GM21515 (cell line): ENCODE results near the gene SPTY2D1.
"Not testable (repeated sequence)": the region's sequence is repeated elsewhere in the genome, so short reads cannot be mapped to it uniquely, and the experiment has no call there.

Experiments
- ATAC-seq: cut with Tn5 transposase; IDR thresholded peaks from one replicate; pipeline ENCODE4 v1.9.1; 2021; ENCODE audit not compliant: unreplicated experiment

Gene SPTY2D1, protein sequence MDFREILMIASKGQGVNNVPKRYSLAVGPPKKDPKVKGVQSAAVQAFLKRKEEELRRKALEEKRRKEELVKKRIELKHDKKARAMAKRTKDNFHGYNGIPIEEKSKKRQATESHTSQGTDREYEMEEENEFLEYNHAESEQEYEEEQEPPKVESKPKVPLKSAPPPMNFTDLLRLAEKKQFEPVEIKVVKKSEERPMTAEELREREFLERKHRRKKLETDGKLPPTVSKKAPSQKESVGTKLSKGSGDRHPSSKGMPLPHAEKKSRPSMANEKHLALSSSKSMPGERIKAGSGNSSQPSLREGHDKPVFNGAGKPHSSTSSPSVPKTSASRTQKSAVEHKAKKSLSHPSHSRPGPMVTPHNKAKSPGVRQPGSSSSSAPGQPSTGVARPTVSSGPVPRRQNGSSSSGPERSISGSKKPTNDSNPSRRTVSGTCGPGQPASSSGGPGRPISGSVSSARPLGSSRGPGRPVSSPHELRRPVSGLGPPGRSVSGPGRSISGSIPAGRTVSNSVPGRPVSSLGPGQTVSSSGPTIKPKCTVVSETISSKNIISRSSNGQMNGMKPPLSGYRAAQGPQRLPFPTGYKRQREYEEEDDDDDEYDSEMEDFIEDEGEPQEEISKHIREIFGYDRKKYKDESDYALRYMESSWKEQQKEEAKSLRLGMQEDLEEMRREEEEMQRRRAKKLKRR

DNA sequence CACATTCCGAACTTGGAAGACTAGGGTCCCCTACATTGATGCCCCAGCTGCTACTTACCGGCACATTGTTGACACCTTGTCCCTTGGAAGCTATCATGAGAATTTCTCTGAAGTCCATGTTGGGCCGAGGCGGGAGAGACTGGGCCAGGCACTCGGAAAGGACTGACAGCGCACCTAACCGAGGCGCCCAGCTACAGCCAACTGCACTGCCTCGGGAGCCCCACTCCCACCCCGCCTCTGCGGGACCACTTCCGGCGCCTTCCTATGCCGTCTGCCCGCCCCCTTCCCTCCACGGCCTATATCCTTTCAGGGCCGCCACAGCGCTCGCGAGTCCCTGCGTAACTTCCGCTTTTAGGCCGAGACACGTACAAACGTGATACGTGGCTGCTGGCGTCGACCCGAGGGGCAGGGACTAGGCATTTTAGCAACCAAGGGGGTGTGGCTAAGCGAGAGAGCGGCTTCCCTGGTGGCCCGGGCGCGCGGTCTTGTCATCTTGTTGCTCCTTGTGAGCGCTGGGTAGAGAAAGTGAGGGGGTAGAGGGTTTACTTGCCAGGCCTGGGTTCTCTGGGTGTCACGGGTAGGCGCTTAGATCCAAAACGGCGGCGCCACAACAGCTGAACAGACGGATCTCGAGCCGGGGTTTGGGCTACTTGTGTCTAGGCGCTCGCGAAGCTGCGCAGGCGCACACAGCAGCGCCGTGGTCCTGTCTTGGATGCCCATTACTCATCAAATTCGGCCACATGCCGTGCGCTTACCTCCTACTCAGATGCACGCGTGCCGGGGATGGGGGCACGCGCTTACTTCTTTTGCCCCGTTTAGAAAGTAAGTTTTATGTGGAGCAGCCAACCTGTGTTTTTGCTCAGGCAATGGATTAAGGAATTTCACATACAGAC lies at the start of gene SPTY2D1:
SPTY2D1 (minus strand) TSS at position 203 of the 893 bp plus-strand sequence; CDS start at position 118, 85 bp downstream.
- peak; percentile 96 for ATAC-seq

DNA sequence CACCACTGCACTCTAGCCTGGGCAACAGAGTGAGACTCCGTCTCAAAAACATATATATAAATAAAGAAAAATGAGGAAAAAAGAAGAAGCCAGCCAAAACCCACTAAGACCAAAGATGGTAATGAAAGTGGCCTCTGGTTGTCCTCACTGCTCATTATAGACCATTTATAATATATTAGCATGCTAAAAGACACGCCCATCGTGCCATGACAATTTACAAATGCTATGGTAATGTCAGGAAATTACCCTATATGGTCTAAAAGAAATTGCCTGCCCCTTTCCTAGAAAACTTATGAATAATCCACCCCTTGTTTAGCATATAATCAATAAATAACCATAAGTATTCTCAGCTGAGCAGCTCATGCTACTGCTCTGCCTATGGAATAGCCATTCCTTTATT lies 48.3 kb upstream of the SPTY2D1 start:
- no peak for ATAC-seq

DNA sequence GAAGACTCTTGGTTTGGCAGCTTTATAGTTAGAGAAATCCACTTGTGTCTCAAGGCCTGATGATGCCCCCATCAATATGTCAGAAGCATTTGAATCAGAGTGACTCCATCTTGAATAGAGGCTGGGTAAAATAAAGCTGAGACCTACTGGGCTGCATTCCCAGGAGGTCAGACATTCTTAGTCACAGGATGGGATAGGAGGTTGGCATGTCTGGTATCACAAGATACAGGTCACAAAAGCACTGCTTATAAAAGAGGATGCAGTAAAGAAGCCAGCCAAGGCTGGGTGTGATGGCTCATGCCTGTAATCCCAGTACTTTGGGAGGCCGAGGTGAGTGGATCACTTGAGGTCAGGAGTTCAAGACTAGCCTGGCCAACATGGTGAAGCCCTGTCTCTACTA lies 47.8 kb upstream of the SPTY2D1 start:
- ATAC-seq: not testable (repeated sequence)

DNA sequence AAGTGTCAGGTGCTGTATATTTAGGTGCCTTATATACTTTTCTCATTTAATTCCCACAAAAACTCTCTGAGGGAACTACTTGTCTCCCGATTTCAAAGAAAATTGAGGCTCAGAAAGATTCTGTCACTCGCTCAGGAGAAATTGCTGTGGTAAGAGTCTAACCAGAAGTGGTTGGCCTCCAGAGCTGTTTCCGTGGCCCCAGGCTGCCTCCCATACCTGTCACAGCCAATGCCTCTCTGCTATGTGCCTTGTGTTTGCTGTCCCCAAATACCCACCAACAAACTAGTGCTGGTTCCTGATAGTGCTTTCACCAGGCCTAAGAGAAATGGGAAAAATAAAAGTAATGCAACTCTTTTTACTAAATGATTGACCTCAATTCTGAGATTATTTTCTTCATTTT lies 43.4 kb upstream of the SPTY2D1 start:
- ATAC-seq: no peak

DNA sequence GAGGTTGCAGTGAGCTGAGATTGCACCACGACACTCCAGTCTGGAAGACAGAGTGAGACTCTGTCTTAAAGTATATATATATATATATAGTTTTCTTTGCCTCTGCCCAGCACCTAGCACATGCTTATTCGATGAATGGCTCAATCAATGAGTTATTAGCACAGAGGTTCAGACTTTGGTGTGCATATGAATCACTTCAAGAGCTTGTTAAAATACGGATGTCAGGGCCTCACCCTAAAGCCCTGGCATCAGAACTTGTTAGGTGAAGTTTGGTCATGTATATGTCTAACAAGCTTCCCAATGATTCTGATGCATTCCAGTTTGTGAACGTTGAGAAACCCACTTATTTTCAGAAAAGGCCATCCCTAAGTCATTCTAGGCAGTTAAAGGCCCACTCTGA lies 42.7 kb upstream of the SPTY2D1 start:
- ATAC-seq: no peak

DNA sequence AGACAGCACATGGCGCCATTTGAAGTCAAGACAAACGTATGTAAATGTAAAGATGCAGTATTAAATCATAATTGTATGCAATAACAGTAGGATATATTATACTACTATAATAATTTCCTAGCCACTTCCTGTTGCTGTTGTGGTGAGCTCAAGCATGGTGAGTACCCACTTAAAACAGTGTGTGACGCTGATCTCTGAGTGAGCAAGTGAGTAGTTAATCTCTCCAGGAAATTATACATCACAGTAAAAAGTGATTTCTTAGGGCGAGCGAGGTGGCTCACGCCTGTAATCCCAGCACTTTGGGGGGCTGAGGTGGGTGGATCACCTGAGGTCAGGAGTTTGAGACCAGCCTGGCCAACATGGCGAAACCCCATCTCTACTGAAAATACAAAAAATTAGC lies 38.1 kb upstream of the SPTY2D1 start:
- not testable (repeated sequence) for ATAC-seq

DNA sequence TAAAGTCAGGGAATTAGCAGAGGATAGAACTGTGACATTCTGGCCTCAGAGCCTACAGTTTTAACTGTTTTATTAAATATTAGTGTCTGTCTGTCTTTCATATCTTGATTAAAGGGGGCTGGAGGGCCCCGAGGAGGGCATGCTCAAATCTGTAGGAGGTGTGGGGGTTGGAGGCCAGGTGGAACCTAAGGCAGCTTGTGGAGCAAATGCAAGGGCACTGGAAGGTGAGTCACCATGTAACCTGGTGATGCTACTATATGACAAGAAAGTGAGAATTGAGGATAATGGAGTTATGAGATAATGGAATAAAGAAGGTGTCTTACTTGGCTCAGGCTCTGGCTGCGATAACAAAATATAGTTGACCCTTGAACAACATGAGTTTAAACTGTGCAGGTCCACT lies 37.1 kb upstream of the SPTY2D1 start:
- no peak for ATAC-seq

DNA sequence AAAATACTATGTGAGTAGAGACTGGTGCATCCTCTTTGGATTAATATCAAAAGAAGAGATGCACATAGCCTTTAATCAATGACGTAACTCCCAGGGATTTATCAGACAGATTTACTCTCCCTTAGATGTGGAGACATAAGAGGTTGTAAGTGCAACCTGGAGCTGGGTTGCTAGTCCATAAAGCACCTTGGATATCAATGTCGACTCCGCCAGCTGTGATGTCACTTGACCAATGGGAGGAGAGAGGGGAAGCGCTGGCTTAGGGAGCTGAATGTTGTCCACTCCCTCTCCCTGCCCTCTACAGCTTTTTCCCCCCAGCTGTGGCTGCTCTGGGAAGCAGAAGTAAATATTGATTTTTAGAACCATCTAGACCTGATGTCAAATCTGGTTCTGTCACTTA lies 35.6 kb upstream of the SPTY2D1 start:
- ATAC-seq: no peak

DNA sequence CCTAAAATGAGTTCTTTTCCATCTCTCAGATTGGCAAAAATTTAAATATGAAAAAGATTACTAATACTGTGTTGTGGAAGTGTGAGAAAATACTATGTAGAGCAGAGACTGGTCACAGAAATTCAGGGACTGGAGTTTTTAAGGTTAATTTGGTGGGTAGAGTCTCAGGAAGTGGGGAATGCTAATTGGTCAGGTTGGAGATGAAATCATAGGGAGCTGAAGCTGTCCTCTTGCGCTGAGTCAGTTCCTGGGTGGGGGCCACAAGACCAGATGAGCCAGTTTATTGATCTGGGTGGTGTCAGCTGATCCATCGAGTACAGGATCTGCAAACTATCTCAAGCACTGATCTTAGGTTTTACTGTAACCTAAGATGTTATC lies 35.1 kb upstream of the SPTY2D1 start:
- no peak for ATAC-seq

DNA sequence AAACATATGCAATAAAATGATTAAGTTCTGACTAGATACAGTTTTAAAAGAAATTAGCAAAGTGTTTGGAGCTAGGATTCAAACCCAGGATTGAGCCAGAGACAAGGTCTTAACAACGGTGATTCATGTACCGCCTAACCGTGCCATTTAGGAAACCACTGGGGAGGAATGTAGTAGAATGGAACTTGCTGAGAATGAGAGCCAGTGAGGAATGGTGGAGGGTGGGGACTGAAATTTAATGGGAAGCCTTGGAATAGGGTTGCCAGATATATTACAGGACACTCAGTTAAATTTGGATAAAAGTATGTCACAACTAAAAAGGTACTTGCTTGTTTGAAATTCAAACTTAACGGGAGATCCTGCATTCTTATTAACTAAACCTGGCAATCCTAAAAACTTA lies 34.0 kb upstream of the SPTY2D1 start:
- ATAC-seq: no peak

DNA sequence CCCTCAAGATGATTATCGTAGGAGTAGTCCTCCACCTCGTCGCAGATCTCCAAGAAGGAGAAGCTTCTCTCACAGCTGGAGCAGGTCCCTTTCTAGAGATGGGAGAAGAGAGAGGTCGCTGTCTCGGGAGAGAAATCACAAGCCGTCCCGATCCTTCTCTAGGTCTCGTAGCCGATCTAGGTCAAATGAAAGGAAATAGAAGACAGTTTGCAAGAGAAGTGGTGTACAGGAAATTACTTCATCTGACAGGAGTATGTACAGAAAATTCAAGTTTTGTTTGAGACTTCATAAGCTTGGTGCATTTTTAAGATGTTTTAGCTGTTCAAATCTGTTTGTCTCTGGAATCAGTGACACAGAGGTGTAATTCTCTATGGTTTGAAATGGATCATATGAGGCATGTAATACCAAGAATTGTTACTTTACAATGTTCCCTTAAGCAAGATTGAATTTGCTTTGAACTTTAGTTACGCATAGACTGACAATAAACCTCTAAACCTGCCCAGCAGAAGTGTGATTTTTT lies 31.3 kb upstream of the SPTY2D1 start:
- ATAC-seq: not testable (repeated sequence)

DNA sequence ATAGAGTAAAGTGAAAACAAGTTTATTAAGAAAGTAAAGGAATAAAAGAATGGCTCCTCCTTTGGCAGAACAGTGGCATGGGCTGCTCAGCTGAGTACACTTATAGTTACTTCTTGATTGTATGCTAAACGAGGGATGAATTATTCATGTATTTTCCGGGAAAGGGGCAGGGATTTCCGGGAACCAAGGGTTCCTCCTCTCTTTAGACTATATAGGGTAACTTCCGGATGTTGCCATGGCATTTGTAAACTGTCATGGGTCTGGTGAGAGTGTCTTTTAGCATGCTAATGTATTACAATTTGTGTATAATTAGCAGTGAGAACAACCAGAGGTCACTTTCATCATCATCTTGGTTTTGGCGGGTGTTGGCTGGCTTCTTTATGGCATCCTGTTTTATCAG lies 23.5 kb upstream of the SPTY2D1 start:
- ATAC-seq: no peak

DNA sequence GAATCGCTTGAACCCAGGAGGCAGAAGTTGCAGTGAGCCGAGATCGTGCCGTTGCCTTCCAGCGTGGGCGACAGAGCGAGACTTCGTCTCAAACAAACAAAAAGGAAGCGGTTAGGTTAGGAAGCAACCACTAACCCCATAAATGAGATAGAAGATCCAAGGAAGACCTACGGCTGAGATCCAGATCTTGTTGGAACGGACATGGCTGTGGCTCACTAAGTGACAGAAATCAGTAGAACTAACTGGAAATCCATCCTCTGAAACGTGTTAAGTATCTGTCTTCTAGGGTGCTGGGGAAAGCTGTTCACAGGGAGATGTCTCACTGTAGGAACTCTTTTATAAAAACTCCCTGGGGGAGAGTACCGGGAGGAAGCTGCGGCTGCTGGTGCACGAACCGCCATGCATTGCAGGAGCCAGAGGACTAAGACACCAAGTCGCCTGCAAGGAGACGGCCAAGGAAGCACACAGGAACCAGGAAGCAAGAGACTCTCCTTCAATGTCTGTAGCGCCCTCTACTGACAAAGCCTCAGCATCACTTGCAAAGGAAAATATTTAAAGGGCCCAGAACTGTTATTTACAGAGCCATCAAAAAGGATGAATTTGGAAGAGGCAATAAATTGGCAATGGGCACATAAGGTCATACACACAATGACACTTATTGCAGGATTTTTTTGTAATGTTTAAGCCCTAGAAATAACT lies 16.9 kb upstream of the SPTY2D1 start:
- peak; percentile 83 for ATAC-seq

DNA sequence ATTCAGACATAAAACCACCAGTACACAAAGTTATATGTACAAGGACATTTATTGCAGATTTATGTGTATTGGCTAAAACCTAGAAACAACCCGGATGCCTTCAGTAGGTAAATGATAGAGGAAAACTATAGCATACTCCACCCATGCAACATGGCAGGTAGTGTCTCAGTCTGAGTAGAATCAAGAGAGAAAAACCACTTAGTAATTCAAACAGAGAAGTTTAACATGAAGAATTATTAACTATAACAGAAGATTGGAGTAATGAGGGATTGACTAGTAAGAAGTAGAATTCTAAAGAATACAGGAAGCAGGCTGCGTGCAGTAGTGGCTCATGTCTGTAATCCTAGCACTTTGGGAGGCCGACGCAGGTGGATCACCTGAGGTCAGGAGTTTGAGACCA lies 16.2 kb upstream of the SPTY2D1 start:
- peak; percentile 30 for ATAC-seq

DNA sequence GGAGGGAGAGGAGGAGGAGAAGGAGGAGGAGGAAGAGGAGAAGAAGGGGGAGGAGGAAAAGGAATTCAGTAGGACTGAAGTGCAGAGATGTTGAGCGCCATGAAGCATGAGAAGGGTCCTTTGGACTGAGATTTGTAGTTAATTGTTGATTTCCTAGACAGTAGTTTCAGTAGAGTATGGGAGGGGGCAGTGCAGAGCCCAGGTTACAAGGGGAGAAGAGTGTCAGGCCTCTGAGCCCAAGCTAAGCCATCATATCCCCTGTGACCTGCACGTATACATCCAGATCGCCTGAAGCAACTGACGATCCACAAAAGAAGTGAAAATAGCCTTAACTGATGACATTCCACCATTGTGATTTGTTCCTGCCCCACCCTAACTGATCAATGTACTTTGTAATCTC lies 8.9 kb upstream of the SPTY2D1 start:
- not testable (repeated sequence) for ATAC-seq

DNA sequence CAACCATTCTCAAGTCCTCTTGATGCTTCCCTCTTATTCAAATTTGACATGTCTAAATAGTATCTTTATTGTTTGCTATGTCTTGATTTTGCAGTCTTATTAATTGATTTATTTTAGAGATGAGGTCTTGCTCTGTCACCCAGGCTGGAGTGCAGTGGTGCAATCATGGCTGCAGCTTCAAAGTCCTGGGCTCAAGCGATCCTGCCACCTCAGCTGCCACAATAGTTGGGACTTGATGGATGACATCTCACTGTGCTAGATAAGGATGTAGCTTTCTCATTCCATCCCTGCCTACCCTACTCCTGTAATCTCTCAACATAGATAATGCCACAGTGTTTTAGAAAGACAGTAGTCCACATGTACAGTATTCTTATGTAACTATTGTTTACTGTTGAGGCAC lies 7.5 kb upstream of the SPTY2D1 start:
- no peak for ATAC-seq

DNA sequence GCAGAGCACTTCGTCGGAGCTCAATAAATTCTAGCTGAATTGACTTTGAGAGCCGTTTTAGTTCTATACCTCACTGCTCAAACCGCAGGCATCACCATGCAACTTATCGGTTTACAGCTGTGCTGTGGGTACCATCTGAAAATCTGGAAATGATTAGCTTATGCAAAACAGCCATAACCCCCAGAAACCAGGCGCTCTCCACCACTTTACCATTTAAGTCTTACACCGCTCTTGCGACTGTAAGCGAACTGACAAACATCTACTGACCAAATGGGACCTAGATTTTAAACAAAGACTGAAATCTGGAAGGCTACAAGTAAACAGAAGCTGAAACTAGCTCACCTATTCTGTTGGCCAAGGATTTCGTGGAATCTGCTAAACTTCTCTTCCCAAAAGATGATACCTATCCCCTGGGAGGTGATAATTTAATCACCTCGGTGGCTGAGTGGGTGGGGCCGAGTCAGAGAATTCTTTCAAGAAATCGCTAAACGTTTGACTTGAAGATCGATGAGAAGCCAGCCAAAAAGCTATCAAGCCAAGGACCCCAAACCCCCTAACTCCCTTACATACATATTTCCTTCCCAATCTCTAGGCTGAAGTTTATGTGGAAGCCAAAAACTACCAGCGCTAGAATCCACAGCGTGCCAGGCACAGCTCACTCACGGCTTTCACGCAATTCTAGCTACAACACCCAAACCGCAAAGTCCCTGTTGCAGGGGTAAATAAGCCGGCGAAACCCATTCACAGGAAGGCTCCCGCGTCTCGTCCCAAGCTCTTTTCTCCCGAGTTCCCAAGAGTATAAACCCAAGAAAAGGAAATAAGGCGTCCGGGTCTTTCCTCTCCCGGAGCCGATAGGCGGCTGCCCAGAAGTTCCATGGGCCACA lies 644 bp downstream of the SPTY2D1 start:
- ATAC-seq: peak; percentile 55

DNA sequence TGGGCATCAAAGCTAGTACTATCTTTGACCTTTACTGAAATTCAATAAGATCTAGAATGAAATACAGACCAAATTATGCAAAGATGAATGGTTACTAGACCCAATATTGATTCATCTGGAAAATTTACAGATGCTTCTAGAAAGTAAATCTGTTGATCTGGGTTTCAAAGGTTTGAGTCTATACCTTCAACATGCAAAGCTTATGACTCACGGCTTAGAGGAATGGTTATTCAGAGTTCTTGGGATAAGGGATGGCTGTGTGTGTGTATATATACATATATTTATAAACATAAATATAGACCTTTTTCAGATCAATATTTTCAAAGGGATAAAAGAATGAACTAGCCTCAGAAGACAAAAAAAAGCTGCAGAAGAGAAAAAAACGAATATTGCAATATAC lies 1.3 kb downstream of the SPTY2D1 start:
- no peak for ATAC-seq

DNA sequence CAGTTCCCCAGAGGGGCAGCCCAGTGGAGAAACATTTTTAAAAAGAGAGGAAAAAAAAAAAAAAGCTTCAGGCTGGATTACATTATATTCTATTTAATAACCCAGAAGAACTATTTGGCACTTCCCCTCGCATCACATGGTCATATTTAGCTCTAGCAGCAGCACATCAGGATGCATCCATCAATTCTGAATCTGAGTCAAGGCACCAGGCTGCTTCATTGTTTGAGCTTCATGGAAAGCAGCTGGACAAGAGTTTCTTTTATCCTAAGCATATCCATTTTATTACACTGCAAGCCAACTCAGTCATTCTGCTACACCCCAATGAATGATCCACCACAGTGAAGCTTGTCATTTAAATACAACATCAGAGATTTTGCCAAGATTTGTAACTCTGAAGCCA lies 10.0 kb downstream of the SPTY2D1 start:
- ATAC-seq: no peak

DNA sequence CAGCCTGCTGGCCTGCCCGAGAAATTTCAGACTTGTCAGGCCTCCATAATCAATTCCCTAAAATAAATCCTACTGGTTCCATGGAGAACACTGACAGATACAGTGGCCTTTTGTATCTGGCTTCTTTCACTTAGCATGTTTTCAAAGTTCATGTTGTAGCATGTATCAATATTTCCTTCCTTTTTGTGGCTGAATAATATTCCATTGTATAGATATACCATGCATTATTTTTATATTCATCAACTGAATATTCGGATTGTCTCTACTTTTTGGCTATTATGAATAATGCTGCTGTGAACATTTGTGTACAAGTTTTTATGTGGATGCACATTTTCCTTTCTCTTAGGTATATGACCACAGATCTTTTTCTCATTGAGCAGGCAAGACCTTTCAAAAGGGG lies 10.4 kb downstream of the SPTY2D1 start:
- no peak for ATAC-seq
